ENCODE data around the gene CDC42BPA.

The CDC42BPA gene

GRCh38 chr1:226979115-226979516 is 339.2 kb downstream of the CDC42BPA start:
- TF ChIP-seq POLR2AphosphoS5 (IDR thresholded peaks at IDR 0.05; ENCODE audit: low read depth, low read length) (no peak), REST (IDR thresholded peaks at IDR 0.05; ENCODE audit: insufficient read depth in 1 of 2, low read depth in 2 of 2, low read length in 2 of 2) (no peak)

- TF ChIP-seq POLR2AphosphoS5 (IDR thresholded peaks at IDR 0.05; ENCODE audit: low read depth, low read length): no peak
- TF ChIP-seq FOXP2 (optimal IDR thresholded peaks at IDR 0.05; ENCODE audit: borderline replicate concordance, extremely low read depth, extremely low read length, insufficient read depth): no peak
- TF ChIP-seq SIN3A (IDR thresholded peaks at IDR 0.05; ENCODE audit: borderline replicate concordance, insufficient read depth, low read length): no peak
- TF ChIP-seq TAF1 (IDR thresholded peaks at IDR 0.05; ENCODE audit: borderline replicate concordance, insufficient read depth, low read length): no peak
- TF ChIP-seq REST (IDR thresholded peaks at IDR 0.05; ENCODE audit: insufficient read depth in 1 of 2, low read depth in 2 of 2, low read length in 2 of 2): no peak
These were observed 339.7 kb downstream of the CDC42BPA start for GRCh38 chr1:226978432-226979114.

- no peak for TF ChIP-seq SIN3A (IDR thresholded peaks at IDR 0.05; ENCODE audit: borderline replicate concordance, insufficient read depth, low read length)
- no peak for TF ChIP-seq TAF1 (IDR thresholded peaks at IDR 0.05; ENCODE audit: borderline replicate concordance, insufficient read depth, low read length)
- no peak for TF ChIP-seq FOXP2 (optimal IDR thresholded peaks at IDR 0.05; ENCODE audit: borderline replicate concordance, extremely low read depth, extremely low read length, insufficient read depth)
- no peak for TF ChIP-seq REST (IDR thresholded peaks at IDR 0.05; ENCODE audit: insufficient read depth in 1 of 2, low read depth in 2 of 2, low read length in 2 of 2)
- no peak for TF ChIP-seq POLR2AphosphoS5 (IDR thresholded peaks at IDR 0.05; ENCODE audit: low read depth, low read length)
These were observed 340.5 kb downstream of the CDC42BPA start for GRCh38 chr1:226977643-226978431.

- TF ChIP-seq POLR2AphosphoS5 (IDR thresholded peaks at IDR 0.05; ENCODE audit: low read depth, low read length) (no peak), SIN3A (IDR thresholded peaks at IDR 0.05; ENCODE audit: borderline replicate concordance, insufficient read depth, low read length) (no peak), TAF1 (IDR thresholded peaks at IDR 0.05; ENCODE audit: borderline replicate concordance, insufficient read depth, low read length) (no peak), FOXP2 (optimal IDR thresholded peaks at IDR 0.05; ENCODE audit: borderline replicate concordance, extremely low read depth, extremely low read length, insufficient read depth) (no peak), REST (IDR thresholded peaks at IDR 0.05; ENCODE audit: insufficient read depth in 1 of 2, low read depth in 2 of 2, low read length in 2 of 2) (no peak)
These were observed 341.2 kb downstream of the CDC42BPA start for GRCh38 chr1:226976978-226977642.
